Lower leg skin (tissue), 4 donors: ENCODE measurements around the gene PHF12. TPM values are rescaled to one million over a fixed set of nuclear protein-coding genes. Genes with fewer than 3 reads are reported as not detected.

Experiments
- DNase-seq, 2 donors: peaks; one replicate each; pipeline ENCODE4 v3.0.0-alpha.2; 2019; ENCODE audit warnings: low spot score in 2 of 2
- H3K4me3 ChIP-seq: fragments of 200-600 bp; sonication (generic); 2 replicates; pipeline ENCODE4 v1.5.1; 2017; ENCODE audit warnings: mild to moderate bottlenecking, low read depth; ENCODE audit not compliant: poor library complexity, severe bottlenecking
- POLR2A ChIP-seq, 2 donors: fragments of 450-650 bp; IDR thresholded peaks; one replicate each; pipeline ENCODE4 v1.6.1; 2016 to 2017; ENCODE audit warnings: antibody characterized with exemption in 2 of 2, mild to moderate bottlenecking in 1 of 2, moderate library complexity in 1 of 2
- WGBS, 2 donors: methylation state at CpG; one replicate each; pipeline ENCODE4 v1.1.5; 2018; 5-methylcytosine and 5-hydroxymethylcytosine counted together
- intact Hi-C: fragments of 100-400 bp; cut with DNase I; formaldehyde crosslinking; loops from one replicate; pipeline ENCODE4 v1.15.0; 2023; ENCODE audit warnings: low total_unique reads
- total RNA-seq, 4 donors: library from RNA; depleted of rRNA; stranded (reverse); fragments of >200 nt; gene quantifications; one replicate each; pipeline ENCODE4 v1.1.0, GENCODE V29; 2016
- TF ChIP-seq, protein P1 (sequence below), 3 donors: fragments of 450-650 bp; IDR thresholded peaks; one replicate each; pipeline ENCODE4 v1.5.1; 2016; ENCODE audit warnings: antibody characterized with exemption in 3 of 3, mild to moderate bottlenecking in 3 of 3, moderate library complexity in 2 of 3

PHF12 gene
- total RNA-seq, 4 donors from 2014 or later: 24.4 to 52.9 (median 42.7) TPM

DNA sequence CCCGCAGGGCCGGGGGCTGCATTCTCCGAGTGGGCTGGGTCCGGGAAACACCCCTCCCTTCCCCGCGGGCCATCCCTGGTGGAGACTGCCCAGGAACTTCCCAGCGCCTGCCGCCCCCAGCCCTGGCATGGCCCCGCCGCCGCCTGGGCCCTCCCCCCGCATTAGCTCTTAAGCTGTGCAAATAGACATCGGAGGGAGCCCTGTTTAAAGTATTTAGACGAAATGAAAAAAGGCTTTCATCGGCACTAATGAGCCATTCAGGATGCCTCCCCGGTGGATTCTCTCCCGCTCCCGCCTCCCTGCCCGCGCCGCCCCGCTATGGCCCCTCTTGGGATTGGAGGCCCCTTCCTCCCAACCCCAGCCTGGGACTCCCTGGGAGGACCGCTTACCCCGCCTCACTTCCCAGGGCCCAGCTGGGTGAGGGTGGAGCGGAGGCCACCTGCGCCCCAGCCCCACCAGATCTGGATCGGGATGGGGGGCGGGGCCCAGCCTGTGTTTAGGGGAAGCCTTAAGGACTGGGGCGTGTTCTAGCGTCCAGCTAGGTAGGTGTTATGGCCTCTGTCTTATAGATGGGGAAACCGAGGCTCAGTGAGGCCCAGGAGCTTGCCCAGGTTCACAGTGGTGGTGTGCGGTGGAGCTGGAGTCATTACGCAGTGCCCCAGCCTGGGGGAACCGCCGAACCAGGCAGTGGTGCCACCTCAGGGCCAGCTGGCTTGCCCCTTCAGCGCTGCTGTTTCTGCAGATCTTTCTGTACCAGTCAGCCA lies 34.8 kb upstream of the PHF12 start:
- no peak for DNase-seq
- H3K4me3 ChIP-seq: no peak overlapping the region
- 21 to 23% methylated on average over 21 to 32 of the region's 36 CpGs for whole genome bisulfite sequencing, 2 donors
- intact Hi-C loops: no loop called here
- no peak for TF ChIP-seq POLR2A (IDR thresholded peaks at IDR 0.05)
- TF ChIP-seq, protein P1, sequence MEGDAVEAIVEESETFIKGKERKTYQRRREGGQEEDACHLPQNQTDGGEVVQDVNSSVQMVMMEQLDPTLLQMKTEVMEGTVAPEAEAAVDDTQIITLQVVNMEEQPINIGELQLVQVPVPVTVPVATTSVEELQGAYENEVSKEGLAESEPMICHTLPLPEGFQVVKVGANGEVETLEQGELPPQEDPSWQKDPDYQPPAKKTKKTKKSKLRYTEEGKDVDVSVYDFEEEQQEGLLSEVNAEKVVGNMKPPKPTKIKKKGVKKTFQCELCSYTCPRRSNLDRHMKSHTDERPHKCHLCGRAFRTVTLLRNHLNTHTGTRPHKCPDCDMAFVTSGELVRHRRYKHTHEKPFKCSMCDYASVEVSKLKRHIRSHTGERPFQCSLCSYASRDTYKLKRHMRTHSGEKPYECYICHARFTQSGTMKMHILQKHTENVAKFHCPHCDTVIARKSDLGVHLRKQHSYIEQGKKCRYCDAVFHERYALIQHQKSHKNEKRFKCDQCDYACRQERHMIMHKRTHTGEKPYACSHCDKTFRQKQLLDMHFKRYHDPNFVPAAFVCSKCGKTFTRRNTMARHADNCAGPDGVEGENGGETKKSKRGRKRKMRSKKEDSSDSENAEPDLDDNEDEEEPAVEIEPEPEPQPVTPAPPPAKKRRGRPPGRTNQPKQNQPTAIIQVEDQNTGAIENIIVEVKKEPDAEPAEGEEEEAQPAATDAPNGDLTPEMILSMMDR (IDR thresholded peaks at IDR 0.05): no peak

DNA sequence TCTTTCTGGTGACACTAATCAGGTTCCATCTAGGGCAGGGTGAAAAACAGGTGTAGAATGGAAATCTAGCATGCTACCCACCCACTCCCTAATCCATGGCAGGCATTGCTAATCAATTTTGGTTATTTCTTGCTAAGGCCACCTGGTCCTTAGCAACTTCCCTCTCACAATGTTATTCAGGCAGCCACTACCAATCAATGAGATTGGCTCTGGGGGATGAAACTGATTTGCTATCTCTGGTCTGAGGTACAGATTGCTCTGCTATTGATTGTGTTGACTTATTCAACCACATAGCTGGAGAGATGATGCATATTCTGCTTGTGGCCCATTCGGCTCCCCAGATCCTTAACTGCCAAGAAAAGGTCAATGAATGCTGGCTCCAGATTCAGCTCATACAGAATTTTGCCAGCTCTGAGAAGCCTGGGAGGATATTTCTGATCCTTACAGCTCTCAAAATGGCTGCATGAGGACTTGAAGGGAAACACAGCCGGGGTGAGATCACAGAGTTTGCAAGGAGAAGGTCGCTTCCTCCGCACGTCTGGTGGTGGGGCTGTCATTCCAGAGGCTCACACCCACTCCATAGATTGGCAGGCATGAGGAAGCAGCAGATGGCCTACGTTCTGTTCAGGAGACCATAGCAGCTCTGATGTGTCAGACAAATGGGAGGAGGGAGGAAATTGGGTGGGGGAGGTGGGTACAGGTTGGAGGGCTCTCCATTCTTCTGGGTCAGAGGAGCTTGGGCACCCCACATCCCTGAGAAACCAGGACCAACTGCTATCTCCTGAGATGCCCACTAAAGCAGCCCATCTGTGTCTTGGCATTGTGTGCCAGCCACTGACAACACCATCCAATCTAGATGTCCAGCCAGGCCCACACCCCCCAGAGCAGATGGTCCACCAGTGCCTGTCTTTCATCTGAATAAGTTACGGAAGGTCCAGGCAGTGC lies 32.2 kb upstream of the PHF12 start:
- H3K4me3 ChIP-seq: no peak overlapping the region
- intact Hi-C loops: no loop called here
- DNase-seq: no peak
- WGBS, 2 donors: 59 to 66% methylated on average over 7 of the region's 7 CpGs
- no peak for TF ChIP-seq POLR2A (IDR thresholded peaks at IDR 0.05)
- TF ChIP-seq, protein P1 (IDR thresholded peaks at IDR 0.05): no peak

DNA sequence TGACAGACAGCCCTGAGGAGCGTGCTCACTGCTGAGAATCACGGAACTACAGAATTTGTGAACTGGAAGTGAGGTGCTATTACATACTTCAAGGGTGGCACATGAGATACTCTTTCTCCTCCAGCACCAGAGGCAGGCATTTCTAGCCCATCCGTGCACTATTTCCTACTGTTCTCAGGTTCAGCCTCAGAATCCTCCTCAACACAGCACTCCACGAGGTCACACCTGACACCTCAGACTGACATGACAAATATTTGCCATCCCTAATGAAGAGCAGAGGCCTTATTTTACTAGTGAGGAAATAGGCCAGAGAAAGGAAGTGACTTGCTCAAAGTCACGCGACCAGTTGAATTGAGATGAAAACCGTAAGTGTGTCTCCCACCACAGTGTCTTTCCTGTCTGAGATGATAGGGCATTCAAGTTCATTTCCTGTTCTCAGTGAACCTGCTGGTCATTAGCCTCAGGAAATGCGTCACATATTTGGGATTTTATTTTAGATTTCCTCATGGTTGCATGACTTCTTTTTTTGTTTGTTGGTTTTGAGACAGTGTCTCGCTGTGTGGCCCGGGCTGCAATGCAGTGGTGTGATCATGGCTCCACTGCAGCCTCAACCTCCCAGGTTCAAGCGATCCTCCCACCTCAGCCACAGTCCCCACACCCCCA lies 30.9 kb upstream of the PHF12 start:
- no peak overlapping the region for H3K4me3 ChIP-seq
- no peak for TF ChIP-seq POLR2A (IDR thresholded peaks at IDR 0.05)
- TF ChIP-seq, protein P1 (IDR thresholded peaks at IDR 0.05): no peak
- peak in 1 of 2 donors; percentile 35 for DNase-seq
- 67 to 68% methylated on average over 11 of the region's 11 CpGs for WGBS, 2 donors
- intact Hi-C loops: no loop called here

DNA sequence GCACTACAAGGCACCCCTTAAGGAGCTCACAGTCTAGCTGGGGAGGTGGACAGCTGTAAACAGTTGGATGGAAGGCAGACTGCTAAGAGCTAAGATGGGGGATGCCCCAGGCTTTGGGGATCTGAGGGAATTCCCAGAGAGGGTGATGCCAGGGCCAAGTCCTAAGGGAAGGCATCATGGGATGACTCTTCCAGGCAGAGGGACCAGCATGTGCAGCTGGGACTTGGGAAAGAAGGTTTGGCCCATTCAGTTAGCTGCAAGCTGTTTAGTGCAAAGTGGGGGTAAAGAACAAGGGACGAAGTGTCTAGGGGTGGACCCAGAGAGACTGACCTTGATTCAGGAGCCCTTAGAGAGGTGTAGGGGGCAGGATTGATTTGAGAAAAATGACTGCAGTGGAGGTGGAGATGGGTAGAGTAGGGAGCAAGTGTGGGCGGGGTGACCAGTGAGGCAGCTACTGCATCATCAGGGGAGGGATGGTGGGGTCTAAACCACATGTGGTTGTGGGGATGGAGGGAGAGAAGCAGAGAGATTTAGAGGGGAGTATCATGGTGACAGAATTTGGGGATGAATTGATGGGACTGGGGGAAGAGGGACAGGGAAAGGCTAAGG lies 27.1 kb upstream of the PHF12 start:
- DNase-seq: no peak
- no peak overlapping the region for H3K4me3 ChIP-seq
- TF ChIP-seq POLR2A (IDR thresholded peaks at IDR 0.05): no peak
- TF ChIP-seq, protein P1 (IDR thresholded peaks at IDR 0.05): no peak
- 90 to 96% methylated on average over 2 of the region's 2 CpGs for WGBS, 2 donors
- intact Hi-C loops: no loop called here

DNA sequence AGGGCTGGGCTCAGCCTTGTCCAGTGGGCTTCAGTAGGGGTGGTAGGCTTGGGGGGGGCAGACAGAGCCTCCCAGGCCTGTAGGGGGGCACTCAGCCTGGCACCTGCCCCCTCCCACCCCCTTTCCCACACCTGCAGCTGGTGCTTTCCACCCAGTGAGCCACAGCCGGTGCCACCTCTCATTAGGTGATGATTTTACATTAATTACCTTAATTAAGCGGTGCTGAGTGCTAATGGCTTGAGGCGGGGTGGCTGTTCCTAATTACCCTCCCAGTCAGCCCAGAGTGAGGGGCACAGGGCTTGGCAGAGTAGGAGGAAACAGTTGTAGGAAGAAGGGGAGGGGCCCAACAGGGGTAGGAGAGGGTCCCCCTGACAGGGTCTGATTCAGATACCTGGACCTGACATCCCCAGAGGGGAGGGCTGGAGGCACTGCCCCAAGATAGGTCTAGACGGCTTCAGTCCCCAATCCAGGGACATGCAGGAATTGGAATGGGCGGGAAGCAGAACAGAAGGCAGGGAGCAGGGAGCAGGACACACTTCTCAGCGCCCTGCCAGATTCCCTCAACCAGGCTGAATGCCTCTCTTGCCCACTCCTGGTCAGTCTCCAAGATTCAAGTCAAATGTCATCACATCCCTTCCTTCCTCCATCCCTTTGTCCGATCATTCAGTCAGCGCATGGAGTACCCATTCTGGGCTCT lies 26.5 kb upstream of the PHF12 start:
- 72 to 78% methylated on average over 8 of the region's 8 CpGs for WGBS, 2 donors
- DNase-seq: no peak
- no peak overlapping the region for H3K4me3 ChIP-seq
- intact Hi-C loops: no loop called here
- TF ChIP-seq, protein P1 (IDR thresholded peaks at IDR 0.05): no peak
- no peak for TF ChIP-seq POLR2A (IDR thresholded peaks at IDR 0.05)
